ENCODE data around the gene SHISA7.

The SHISA7 gene

GRCh38 chr19:55443824-55444480 is 852 bp upstream of the SHISA7 start:
- DNase-seq (ENCODE audit: low read depth), result no peak
- no peak overlapping the region for H3K4me3 ChIP-seq (ENCODE audit: low read depth, low read length)
- no peak for TF ChIP-seq CTCF (IDR thresholded peaks at IDR 0.05; ENCODE audit: low read depth, low read length)
- no peak for TF ChIP-seq MAX (IDR thresholded peaks at IDR 0.05; ENCODE audit: low read depth, low read length)

GRCh38 chr19:55442372-55442961 is 633 bp downstream of the SHISA7 start:
- DNase-seq (ENCODE audit: low read depth), result no peak
- TF ChIP-seq POLR2A (IDR thresholded peaks at IDR 0.05; ENCODE audit: extremely low read depth, insufficient read length), result no peak
- no peak for TF ChIP-seq MYC (IDR thresholded peaks at IDR 0.05; ENCODE audit: low read depth, low read length)
- TF ChIP-seq CTCF (IDR thresholded peaks at IDR 0.05; ENCODE audit: low read depth, low read length), result no peak
- no peak overlapping the region for H3K4me3 ChIP-seq (ENCODE audit: low read depth, low read length)

GRCh38 chr19:55441692-55442321 is 1.3 kb downstream of the SHISA7 start:
- DNase-seq (ENCODE audit: low read depth), result no peak
- no peak overlapping the region for H3K4me3 ChIP-seq (ENCODE audit: low read depth, low read length)

GRCh38 chr19:55441319-55441691 is 1.8 kb downstream of the SHISA7 start:
- peak; percentile 38 for DNase-seq (ENCODE audit: low read depth)
- no peak overlapping the region for H3K4me3 ChIP-seq (ENCODE audit: low read depth, low read length)
- TF ChIP-seq CTCF (IDR thresholded peaks at IDR 0.05; ENCODE audit: low read depth, low read length) (no peak), MYC (IDR thresholded peaks at IDR 0.05; ENCODE audit: low read depth, low read length) (no peak), MAX (IDR thresholded peaks at IDR 0.05; ENCODE audit: low read depth, low read length) (no peak), POLR2A (IDR thresholded peaks at IDR 0.05; ENCODE audit: extremely low read depth, insufficient read length) (no peak)

More at GRCh38 chr19:55441692-55442321, 1.3 kb downstream of the SHISA7 start:
- no peak for TF ChIP-seq POLR2A (IDR thresholded peaks at IDR 0.05; ENCODE audit: extremely low read depth, insufficient read length)
- no peak for TF ChIP-seq CTCF (IDR thresholded peaks at IDR 0.05; ENCODE audit: low read depth, low read length)
- TF ChIP-seq MYC (IDR thresholded peaks at IDR 0.05; ENCODE audit: low read depth, low read length), result no peak
- no peak for TF ChIP-seq MAX (IDR thresholded peaks at IDR 0.05; ENCODE audit: low read depth, low read length)

- DNase-seq (ENCODE audit: low read depth), result no peak
- TF ChIP-seq MAX (IDR thresholded peaks at IDR 0.05; ENCODE audit: low read depth, low read length) (no peak), MYC (IDR thresholded peaks at IDR 0.05; ENCODE audit: low read depth, low read length) (no peak), POLR2A (IDR thresholded peaks at IDR 0.05; ENCODE audit: extremely low read depth, insufficient read length) (no peak), CTCF (IDR thresholded peaks at IDR 0.05; ENCODE audit: low read depth, low read length) (no peak)
- H3K4me3 ChIP-seq (ENCODE audit: low read depth, low read length), result no peak overlapping the region
Observed at GRCh38 chr19:55440411-55441105, 2.5 kb downstream of the SHISA7 start.
